ENCODE data around the gene GLRX. TPM values are rescaled to one million over a fixed set of nuclear protein-coding genes. Genes with fewer than 3 reads are reported as not detected.
A peak's percentile ranks its signal among the peaks of the same experiment; 100 is the strongest.

GLRX gene
- total and polyA plus RNA-seq, 2 of the 4 experiments (the other 2 are of a cell fraction) = 142 to 193 TPM

GRCh38 chr5:95862671-95863382 lies 40.3 kb upstream of the GLRX start:
- DNase-seq = no peak
- peak overlapping the region; percentile 35 for H2AFZ ChIP-seq (replicated peaks; ENCODE audit: low read length, poor library complexity)
- H2AK9ac ChIP-seq (replicated peaks; ENCODE audit: low read depth, low read length, poor library complexity) = peak overlapping the region; percentile 46
- intact Hi-C loops (cut with micrococcal nuclease) (loop anchor here (5.0 kb wide), 1 partner anchor 204 kb away; no protein-coding TSS in a partner anchor), dilution Hi-C loops (cut with HindIII; ENCODE audit: low sequenced_read_pairs, unreplicated experiment) (no loop called here), in situ Hi-C loops (cut with MboI; ENCODE audit: low sequenced_read_pairs) (no loop called here)
- H3K9ac ChIP-seq (ENCODE audit: low read depth, low read length) = peak overlapping the region; percentile 49
- H3K14ac ChIP-seq (replicated peaks; ENCODE audit: low read depth, low read length) = peak overlapping the region; percentile 97
- H4K20me1 ChIP-seq (ENCODE audit: insufficient read depth, low read length) = no peaks in the 10 kb centered on the region
- H2BK5ac ChIP-seq (ENCODE audit: low read depth, low read length, poor library complexity, severe bottlenecking) = peak overlapping the region; percentile 98
- peak overlapping the region; percentile 99 for H2AK5ac ChIP-seq (ENCODE audit: low read depth, low read length)
- H3K4me1 ChIP-seq (ENCODE audit: control insufficient read depth, insufficient read depth, low read length) = peaks cover 39% of the 10 kb centered on the region
- H3K36me3 ChIP-seq (ENCODE audit: control insufficient read depth, insufficient read depth, low read length) = no peaks in the 10 kb centered on the region
- H3K79me1 ChIP-seq (ENCODE audit: low read depth in 1 of 2, low read length in 2 of 2) = peaks cover 4 to 51% of the 10 kb centered on the region in 2 experiments; a peak in 3 of 4 replicates
- 80% methylated on average over 1 of the region's 8 CpGs; no CpG with 5 or more reads in 1 of the 2 experiments for WGBS, 2 experiments (ENCODE audit: extremely low coverage in 2 of 2, insufficient read length in 1 of 2)
- H4K91ac ChIP-seq (ENCODE audit: insufficient read depth, low read depth, low read length) = peak overlapping the region; percentile 97
- 0 out of 2 replicates have a peak overlapping the region, but pooled peaks have one; percentile 4 for H3K4me2 ChIP-seq (ENCODE audit: low read depth, low read length)
- no TSS peak for BruUV-seq (replicated peaks)
- H3K56ac ChIP-seq (ENCODE audit: extremely low read depth, insufficient read depth, low read length) = peak overlapping the region; percentile 63
- H3K27ac ChIP-seq (ENCODE audit: insufficient read depth, low read length) = peak overlapping the region; percentile 94
- peak overlapping the region; percentile 99 for H2BK20ac ChIP-seq (ENCODE audit: low read depth, low read length)
- peak overlapping the region; percentile 96 for H3K23ac ChIP-seq (ENCODE audit: low read depth, low read length)
- H4K8ac ChIP-seq (ENCODE audit: low read depth in 2 of 2, low read length in 2 of 2) = peak overlapping the region; percentile 76 to 96
- no peak for ATAC-seq (ENCODE audit: low read depth)
- H3K18ac ChIP-seq (ENCODE audit: low read depth, low read length) = peak overlapping the region; percentile 98
- peak overlapping the region; percentile 95 for H3K4ac ChIP-seq (ENCODE audit: low read depth, low read length)
- H3K27me3 ChIP-seq (ENCODE audit: control insufficient read depth, insufficient read depth, low read length) = no peaks in the 10 kb centered on the region
- peak overlapping the region; percentile 96 for H4K5ac ChIP-seq (ENCODE audit: low read depth, low read length)
- peak overlapping the region; percentile 96 for H2BK120ac ChIP-seq (ENCODE audit: low read depth, low read length)
- peak overlapping the region; percentile 88 for H2BK15ac ChIP-seq (ENCODE audit: low read depth, low read length)
- H3K4me3 ChIP-seq (ENCODE audit: insufficient read depth, low read depth, low read length) = no peak overlapping the region
- H3K9me1 ChIP-seq (ENCODE audit: insufficient read depth, low read length) = peaks cover 26% of the 10 kb centered on the region
- H3K9me3 ChIP-seq (ENCODE audit: control insufficient read depth, insufficient read depth, low read length) = no peaks in the 10 kb centered on the region
- ChIA-PET CTCF (no interaction called here), POLR2A (ENCODE audit: unreplicated experiment) (no interaction called here)
- TF ChIP-seq MAFK (IDR thresholded peaks at IDR 0.05; ENCODE audit: low read depth, low read length) = no peak
- TF ChIP-seq NFE2L2 (IDR thresholded peaks at IDR 0.05; ENCODE audit: low read depth, low read length) = no peak
- no peak for TF ChIP-seq CHD1 (IDR thresholded peaks at IDR 0.05; ENCODE audit: low read depth, low read length)
- no peak for TF ChIP-seq MAZ (IDR thresholded peaks at IDR 0.05; ENCODE audit: borderline replicate concordance, low read depth, low read length)
- TF ChIP-seq RCOR1 (IDR thresholded peaks at IDR 0.05; ENCODE audit: insufficient replicate concordance, low read length) = no peak
- no peak for TF ChIP-seq SMC3 (IDR thresholded peaks at IDR 0.05; ENCODE audit: low read depth, low read length)
- no peak for TF ChIP-seq BHLHE40 (IDR thresholded peaks at IDR 0.05; ENCODE audit: low read depth, low read length)
- TF ChIP-seq POLR2A (IDR thresholded peaks at IDR 0.05; ENCODE audit: low read depth, low read length) = no peak
- no peak for TF ChIP-seq MXI1 (IDR thresholded peaks at IDR 0.05; ENCODE audit: borderline replicate concordance, low read depth, low read length)
- TF ChIP-seq RFX5 (IDR thresholded peaks at IDR 0.05; ENCODE audit: low read depth, low read length) = no peak
- TF ChIP-seq USF2 (IDR thresholded peaks at IDR 0.05; ENCODE audit: low read depth, low read length) = no peak
- TF ChIP-seq FOS (IDR thresholded peaks at IDR 0.05; ENCODE audit: low read depth, low read length) = no peak
